ENCODE data around the gene PRDM16.

PRDM16 gene

GRCh38 chr1:3464649-3465025 is 395.6 kb downstream of the PRDM16 start:
- DNase-seq: no peak

- DNase-seq: peak; percentile 0
Measured at GRCh38 chr1:3465091-3465934, 396.3 kb downstream of the PRDM16 start.

GRCh38 chr1:3465935-3466321 is 396.9 kb downstream of the PRDM16 start:
- DNase-seq: no peak

- no peak for DNase-seq
Measured at GRCh38 chr1:3466366-3467075, 397.5 kb downstream of the PRDM16 start.

GRCh38 chr1:3467096-3468036 is 398.4 kb downstream of the PRDM16 start:
- no peak for DNase-seq

GRCh38 chr1:3468236-3469103 is 399.5 kb downstream of the PRDM16 start:
- no peak for DNase-seq

GRCh38 chr1:3469104-3469848 is 400.3 kb downstream of the PRDM16 start:
- DNase-seq: no peak

- no peak for DNase-seq
Measured at GRCh38 chr1:3469849-3470649, 401.0 kb downstream of the PRDM16 start.

GRCh38 chr1:3470650-3471355 is 401.8 kb downstream of the PRDM16 start:
- no peak for DNase-seq

GRCh38 chr1:3471356-3472087 is 402.5 kb downstream of the PRDM16 start:
- peak; percentile 59 for DNase-seq

- DNase-seq: no peak
Measured at GRCh38 chr1:3472088-3472850, 403.3 kb downstream of the PRDM16 start.

- DNase-seq: no peak
Measured at GRCh38 chr1:3472906-3473305, 403.9 kb downstream of the PRDM16 start.

- no peak for DNase-seq
Measured at GRCh38 chr1:3473381-3473844, 404.4 kb downstream of the PRDM16 start.

- DNase-seq: no peak
Measured at GRCh38 chr1:3474016-3474415, 405.0 kb downstream of the PRDM16 start.

GRCh38 chr1:3474421-3474820 is 405.4 kb downstream of the PRDM16 start:
- DNase-seq: no peak

- DNase-seq: no peak
Measured at GRCh38 chr1:3475839-3476573, 407.0 kb downstream of the PRDM16 start.

GRCh38 chr1:3476666-3477065 is 407.7 kb downstream of the PRDM16 start:
- no peak for DNase-seq
